Smooth muscle cell (in vitro differentiated cells): ENCODE results near the gene ZNRD2. TPM values are rescaled to one million over a fixed set of nuclear protein-coding genes. Genes with fewer than 3 reads are reported as not detected.
A peak's percentile ranks its signal among the peaks of the same experiment; 100 is the strongest.

Experiments used
- DNase-seq: peaks from one replicate; lab custom pipeline; 2025; ENCODE audit not compliant: unreplicated experiment; lab: John Stamatoyannopoulos, UW
- H2AFZ ChIP-seq: fragments of 200-600 bp; sonication (generic); 2 replicates; pipeline ENCODE4 v1.6.0; 2016; ENCODE audit warnings: antibody characterized with exemption, low read depth, mild to moderate bottlenecking
- H3F3A ChIP-seq: fragments of 200-600 bp; sonication (generic); 2 replicates; pipeline ENCODE4 v1.6.0; 2017; ENCODE audit warnings: antibody characterized with exemption, low read depth
- H3K27ac ChIP-seq: fragments of 200-600 bp; sonication (generic); 2 replicates; pipeline ENCODE4 v1.5.1; 2016; ENCODE audit warnings: low read depth, mild to moderate bottlenecking
- H3K27me3 ChIP-seq: fragments of 200-600 bp; sonication (generic); 2 replicates; pipeline ENCODE4 v1.6.1; 2016; ENCODE audit warnings: low read depth, mild to moderate bottlenecking
- H3K36me3 ChIP-seq: fragments of 200-600 bp; sonication (generic); 2 replicates; pipeline ENCODE4 v1.5.1; 2016; ENCODE audit warnings: low read depth
- H3K4me1 ChIP-seq: fragments of 200-600 bp; sonication (generic); 2 replicates; pipeline ENCODE4 v1.5.1; 2016; ENCODE audit warnings: low read depth
- H3K4me2 ChIP-seq: fragments of 200-600 bp; sonication (generic); 2 replicates; pipeline ENCODE4 v1.6.0; 2016; ENCODE audit warnings: mild to moderate bottlenecking
- H3K4me3 ChIP-seq: fragments of 200-600 bp; sonication (generic); 2 replicates; pipeline ENCODE4 v1.5.1; 2016; ENCODE audit warnings: mild to moderate bottlenecking
- H3K79me2 ChIP-seq: fragments of 200-600 bp; sonication (generic); 2 replicates; pipeline ENCODE4 v1.6.0; 2016; ENCODE audit warnings: low read depth, mild to moderate bottlenecking
- H3K9ac ChIP-seq: fragments of 200-600 bp; sonication (generic); 2 replicates; pipeline ENCODE4 v1.6.0; 2016; ENCODE audit warnings: low read depth
- H3K9me3 ChIP-seq: fragments of 200-600 bp; sonication (generic); replicated peaks from 2 replicates; pipeline ENCODE4 v1.5.1; 2016; ENCODE audit warnings: low read depth
- H4K20me1 ChIP-seq: fragments of 200-600 bp; sonication (generic); 2 replicates; pipeline ENCODE4 v1.6.0; 2016; ENCODE audit warnings: low read depth
- CTCF ChIP-seq: fragments of 200-600 bp; sonication (generic); IDR thresholded peaks from 2 replicates; pipeline ENCODE4 v1.5.1; 2017; ENCODE audit warnings: borderline replicate concordance, mild to moderate bottlenecking, antibody characterized with exemption; ENCODE audit not compliant: insufficient read depth, poor library complexity, severe bottlenecking
- WGBS: methylation state at CpG from one replicate; pipeline ENCODE4 v1.1.7; 2016; ENCODE audit warnings: low lambda C conversion rate; 5-methylcytosine and 5-hydroxymethylcytosine counted together
- polyA plus RNA-seq: library from polyadenylated mRNA; unstranded; fragments of >200 nt; fragmentation: Nextera tagmentation; extraction: Ambion mirVana; gene quantifications from 2 replicates; pipeline ENCODE4 v1.2.1, GENCODE V29; 2016
- total RNA-seq: library from RNA; depleted of rRNA; stranded (reverse); fragments of >200 nt; gene quantifications from 2 replicates; pipeline ENCODE4 v1.2.3, GENCODE V29; 2014

The ZNRD2 gene
- total and polyA plus RNA-seq, 2 experiments from 2014 or later: 55.5 to 105 TPM

DNA sequence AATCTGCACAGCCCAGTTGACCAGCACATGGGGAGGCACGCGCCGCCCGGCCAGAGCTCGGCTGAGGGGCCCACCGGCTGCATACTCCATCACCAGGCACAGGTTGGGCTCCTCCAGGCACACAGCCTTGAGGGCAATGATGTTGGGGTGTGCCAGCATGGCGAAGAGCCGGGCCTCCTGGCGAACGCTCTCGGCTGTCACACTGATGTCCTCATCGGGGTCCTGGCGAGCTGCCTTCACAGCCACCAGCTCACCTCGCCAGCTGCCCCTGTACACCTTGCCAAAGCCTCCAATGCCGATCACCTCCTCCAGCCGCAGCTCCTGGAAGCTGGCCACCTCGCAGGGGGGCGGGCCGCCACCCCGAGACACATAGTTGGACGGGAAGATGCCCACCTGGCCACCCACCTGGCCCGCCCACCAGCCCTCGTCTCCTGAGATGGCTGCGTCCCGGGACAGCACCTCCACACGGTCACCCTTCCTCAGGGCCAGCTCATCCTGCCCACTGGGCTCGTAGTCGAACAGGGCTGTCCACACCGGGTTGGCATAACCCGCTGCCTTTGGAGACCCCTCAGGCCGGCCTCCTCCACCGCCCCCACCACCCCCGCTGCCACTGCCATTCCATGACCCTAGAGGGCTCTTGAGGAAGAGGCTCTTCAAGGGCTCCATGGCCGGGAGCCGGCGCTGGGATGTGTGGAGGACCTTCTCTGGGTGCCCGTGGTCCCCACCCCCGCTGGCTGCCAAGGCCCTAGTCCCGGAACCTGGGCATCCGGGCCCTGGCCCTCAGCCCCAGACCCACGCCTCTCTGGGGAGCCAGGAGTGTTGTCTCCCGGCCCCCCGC, 43.0 kb downstream of the ZNRD2 start:
- H3K4me1 ChIP-seq: peaks cover 20% of the 10 kb centered on the region
- H3K36me3 ChIP-seq: no peaks in the 10 kb centered on the region
- no peak for DNase-seq
- H3F3A ChIP-seq: no peaks in the 10 kb centered on the region
- H4K20me1 ChIP-seq: peaks cover 56% of the 10 kb centered on the region
- H3K4me3 ChIP-seq: peak overlapping the region; percentile 65
- H3K27me3 ChIP-seq: no peaks in the 10 kb centered on the region
- peaks cover 55% of the 10 kb centered on the region for H3K79me2 ChIP-seq
- no peaks in the 10 kb centered on the region for H3K9me3 ChIP-seq
- peak overlapping the region; percentile 80 for H3K27ac ChIP-seq
- H2AFZ ChIP-seq: no peak overlapping the region
- peak overlapping the region; percentile 90 for H3K4me2 ChIP-seq
- no peak for TF ChIP-seq CTCF
- WGBS: 73% methylated on average over 35 of the region's 43 CpGs
- peak overlapping the region; percentile 96 for H3K9ac ChIP-seq

GRCh38 chr11:65615229-65615949, 45.1 kb downstream of the ZNRD2 start, which contains the start of gene PCNX3:
Gene PCNX3, plus strand, starts transcription at chr11:65615776. Its CDS starts 536 bp downstream, at chr11:65616312.
- H3K9me3 ChIP-seq: no peaks in the 10 kb centered on the region
- TF ChIP-seq CTCF: no peak
- peak within 1 kb of the TSS; percentile 94 for H3K4me2 ChIP-seq
- H2AFZ ChIP-seq: no peak within 1 kb of the TSS
- peaks cover 20% of the 10 kb centered on the region for H3K4me1 ChIP-seq
- H4K20me1 ChIP-seq: peaks cover 36% of the 10 kb centered on the region
- H3K27me3 ChIP-seq: no peaks in the 10 kb centered on the region
- H3K36me3 ChIP-seq: no peaks in the 10 kb centered on the region
- DNase-seq: peak; percentile 100
- peak within 1 kb of the TSS; percentile 80 for H3K27ac ChIP-seq
- peak within 1 kb of the TSS; percentile 96 for H3K9ac ChIP-seq
- WGBS: 1% methylated on average over 54 of the region's 55 CpGs
- H3K79me2 ChIP-seq: peaks cover 55% of the 10 kb centered on the region
- no peaks in the 10 kb centered on the region for H3F3A ChIP-seq
- peak within 1 kb of the TSS; percentile 80 for H3K4me3 ChIP-seq

DNA sequence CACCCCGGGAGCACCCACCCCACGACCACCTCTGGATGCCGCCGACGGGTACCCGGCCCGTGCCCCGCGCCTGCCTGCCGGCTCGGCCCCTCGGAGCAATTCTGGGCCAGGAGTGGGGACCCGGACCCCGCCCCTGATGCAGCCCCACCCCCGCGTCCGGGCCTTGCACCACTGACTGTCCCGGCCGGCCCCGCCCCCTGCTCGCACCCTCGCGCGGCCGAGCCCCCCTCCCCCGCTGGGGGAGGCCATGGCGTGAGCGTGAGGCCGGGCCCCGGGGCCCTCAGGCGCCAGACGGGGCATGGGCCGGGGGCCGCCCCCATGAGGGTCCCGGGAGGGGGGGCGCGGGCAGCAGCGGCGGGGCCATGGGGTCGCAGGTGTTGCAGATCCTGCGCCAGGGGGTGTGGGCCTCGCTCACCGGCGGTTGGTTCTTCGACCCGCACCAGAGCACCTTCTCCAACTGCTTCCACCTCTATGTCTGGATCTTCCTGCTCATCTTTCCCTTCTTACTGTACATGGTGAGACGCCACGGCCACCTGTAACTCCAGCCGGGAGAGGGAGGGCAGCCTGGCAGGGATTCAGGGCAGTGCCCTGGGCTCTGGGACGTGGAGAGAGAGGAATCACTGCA, 45.8 kb downstream of the ZNRD2 start:
- Histone ChIP-seq H2AFZ (no peak overlapping the region), H3F3A (no peaks in the 10 kb centered on the region), H3K9me3 (no peaks in the 10 kb centered on the region), H4K20me1 (peaks cover 29% of the 10 kb centered on the region), H3K4me2 (peak overlapping the region; percentile 94), H3K27me3 (no peaks in the 10 kb centered on the region), H3K4me3 (peak overlapping the region; percentile 80), H3K36me3 (no peaks in the 10 kb centered on the region), H3K9ac (peak overlapping the region; percentile 81), H3K27ac (peak overlapping the region; percentile 69), H3K4me1 (peaks cover 20% of the 10 kb centered on the region), H3K79me2 (peaks cover 52% of the 10 kb centered on the region)
- 8% methylated on average over 17 of the region's 50 CpGs for WGBS
- TF ChIP-seq CTCF: no peak
- no peak for DNase-seq
